Calu3 (cell line): ENCODE measurements around the gene FOXA3. TPM values are rescaled to one million over a fixed set of nuclear protein-coding genes. Genes with fewer than 3 reads are reported as not detected.

Experiments used
- BruUV-seq: library from RNA; stranded (reverse); fragments of 400-500 nt; replicated peaks from 2 replicates; lab custom pipeline; 2021; lab: Mats Ljungman, UMichigan
- CTCF ChIA-PET: fragments of 300-600 bp; sonication (Branson Sonifier 250); formaldehyde crosslinking; loops from one replicate; lab custom pipeline; 2022; ENCODE audit warnings: antibody characterized with exemption; lab: Charles Lee
- DNase-seq: peaks from one replicate; pipeline ENCODE4 v3.0.0; 2022
- H3K27ac Mint-ChIP-seq: one replicate; pipeline ENCODE4 v1.8.0; 2022; ENCODE audit warnings: mixed read lengths; ENCODE audit not compliant: unreplicated experiment
- H3K27me3 Mint-ChIP-seq: one replicate; pipeline ENCODE4 v1.8.0; 2022; ENCODE audit warnings: mixed read lengths; ENCODE audit not compliant: unreplicated experiment
- H3K36me3 Mint-ChIP-seq: one replicate; pipeline ENCODE4 v1.8.0; 2022; ENCODE audit warnings: mild to moderate bottlenecking, moderate library complexity, mixed read lengths; ENCODE audit not compliant: insufficient read depth, unreplicated experiment
- H3K4me1 Mint-ChIP-seq: one replicate; pipeline ENCODE4 v1.8.0; 2022; ENCODE audit warnings: mild to moderate bottlenecking, low read depth, mixed read lengths; ENCODE audit not compliant: unreplicated experiment
- H3K4me3 Mint-ChIP-seq: one replicate; pipeline ENCODE4 v1.8.0; 2022; ENCODE audit warnings: mild to moderate bottlenecking, low read depth, moderate library complexity, mixed read lengths; ENCODE audit not compliant: unreplicated experiment
- H3K9me3 Mint-ChIP-seq: one replicate; pipeline ENCODE4 v1.8.0; 2022; ENCODE audit warnings: low read depth, mixed read lengths; ENCODE audit not compliant: unreplicated experiment
- intact Hi-C: fragments of 100-400 bp; cut with micrococcal nuclease; formaldehyde crosslinking; loops from one replicate; pipeline ENCODE4 v1.10.0; 2022; ENCODE audit not compliant: unreplicated experiment
- total RNA-seq: library from RNA; stranded (reverse); gene quantifications from 2 replicates; pipeline ENCODE4 v1.2.3, GENCODE V29; 2022
- TF ChIP-seq, protein P1 (sequence below): fragments of 200-600 bp; IDR thresholded peaks from one replicate; pipeline ENCODE4 v1.8.0; 2022; ENCODE audit warnings: antibody characterized with exemption; ENCODE audit not compliant: unreplicated experiment

The FOXA3 gene
- total RNA-seq, 1 experiment from 2014 or later: 12.1 TPM

GRCh38 chr19:45848922-45849321 is 15.2 kb upstream of the FOXA3 start:
- CTCF ChIA-PET: interaction anchor here (0.5 kb wide), 1 partner anchor 181 kb away, joined by 5 read pairs; no protein-coding TSS in a partner anchor
- Mint-ChIP-seq H3K27ac (no peak overlapping the region), H3K4me3 (no peak overlapping the region), H3K4me1 (no peaks in the 10 kb centered on the region), H3K36me3 (peaks cover 64% of the 10 kb centered on the region), H3K9me3 (no peaks in the 10 kb centered on the region), H3K27me3 (no peaks in the 10 kb centered on the region)
- no TSS peak for BruUV-seq
- TF ChIP-seq, protein P1, sequence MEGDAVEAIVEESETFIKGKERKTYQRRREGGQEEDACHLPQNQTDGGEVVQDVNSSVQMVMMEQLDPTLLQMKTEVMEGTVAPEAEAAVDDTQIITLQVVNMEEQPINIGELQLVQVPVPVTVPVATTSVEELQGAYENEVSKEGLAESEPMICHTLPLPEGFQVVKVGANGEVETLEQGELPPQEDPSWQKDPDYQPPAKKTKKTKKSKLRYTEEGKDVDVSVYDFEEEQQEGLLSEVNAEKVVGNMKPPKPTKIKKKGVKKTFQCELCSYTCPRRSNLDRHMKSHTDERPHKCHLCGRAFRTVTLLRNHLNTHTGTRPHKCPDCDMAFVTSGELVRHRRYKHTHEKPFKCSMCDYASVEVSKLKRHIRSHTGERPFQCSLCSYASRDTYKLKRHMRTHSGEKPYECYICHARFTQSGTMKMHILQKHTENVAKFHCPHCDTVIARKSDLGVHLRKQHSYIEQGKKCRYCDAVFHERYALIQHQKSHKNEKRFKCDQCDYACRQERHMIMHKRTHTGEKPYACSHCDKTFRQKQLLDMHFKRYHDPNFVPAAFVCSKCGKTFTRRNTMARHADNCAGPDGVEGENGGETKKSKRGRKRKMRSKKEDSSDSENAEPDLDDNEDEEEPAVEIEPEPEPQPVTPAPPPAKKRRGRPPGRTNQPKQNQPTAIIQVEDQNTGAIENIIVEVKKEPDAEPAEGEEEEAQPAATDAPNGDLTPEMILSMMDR: no peak
- DNase-seq: no peak
- intact Hi-C loops: no loop called here

- Mint-ChIP-seq H3K4me3 (no peak overlapping the region), H3K9me3 (no peaks in the 10 kb centered on the region), H3K27me3 (no peaks in the 10 kb centered on the region), H3K4me1 (no peaks in the 10 kb centered on the region), H3K27ac (no peak overlapping the region), H3K36me3 (peaks cover 66% of the 10 kb centered on the region)
- intact Hi-C loops: no loop called here
- TF ChIP-seq, protein P1: no peak
- CTCF ChIA-PET: interaction anchor here (1.3 kb wide), 1 partner anchor 11 kb away, joined by 3 read pairs; the partner anchor contains the start of gene FOXA3
- no TSS peak for BruUV-seq
- DNase-seq: no peak
Measured at GRCh38 chr19:45852145-45852750, 11.9 kb upstream of the FOXA3 start.

- CTCF ChIA-PET: interaction anchor here (0.6 kb wide), 1 partner anchor 65 kb away, joined by 5 read pairs; no protein-coding TSS in a partner anchor
- intact Hi-C loops: no loop called here
- Mint-ChIP-seq H3K9me3 (no peaks in the 10 kb centered on the region), H3K4me3 (no peak overlapping the region), H3K36me3 (peaks cover 69% of the 10 kb centered on the region), H3K4me1 (no peaks in the 10 kb centered on the region), H3K27ac (no peak overlapping the region), H3K27me3 (no peaks in the 10 kb centered on the region)
- TF ChIP-seq, protein P1: no peak
- DNase-seq: no peak
- no TSS peak for BruUV-seq
Measured at GRCh38 chr19:45852983-45853382, 11.1 kb upstream of the FOXA3 start.

GRCh38 chr19:45854167-45854778 is 9.9 kb upstream of the FOXA3 start:
- Mint-ChIP-seq H3K27ac (no peak overlapping the region), H3K27me3 (no peaks in the 10 kb centered on the region), H3K9me3 (no peaks in the 10 kb centered on the region), H3K36me3 (peaks cover 72% of the 10 kb centered on the region), H3K4me3 (no peak overlapping the region), H3K4me1 (no peaks in the 10 kb centered on the region)
- DNase-seq: no peak
- CTCF ChIA-PET: interaction anchor here (0.7 kb wide), 1 partner anchor 65 kb away, joined by 3 read pairs; no protein-coding TSS in a partner anchor
- intact Hi-C loops: no loop called here
- TF ChIP-seq, protein P1: no peak
- BruUV-seq: no TSS peak
